Keratinocyte (primary cell): ENCODE measurements around the gene AHNAK.

ENCODE experiments used
- CTCF ChIP-seq, 3 experiments: IDR thresholded peaks in 1 of 3; conservative IDR thresholded peaks in 1 of 3; optimal IDR thresholded peaks in 1 of 3; 2 replicates in 2 of 3; 3 replicates in 1 of 3; pipeline versions ENCODE3 to v1.5.1; 2011; ENCODE audit warnings: low read length in 3 of 3, mild to moderate bottlenecking in 3 of 3, moderate library complexity in 2 of 3, control low read depth in 1 of 3, inconsistent platforms in 1 of 3; ENCODE audit not compliant: insufficient read depth in 2 of 3; ENCODE audit errors: extremely low read depth in 1 of 3
- EZH2 ChIP-seq: IDR thresholded peaks from one replicate; pipeline ENCODE4 v1.6.1; 2012; ENCODE audit warnings: inconsistent platforms, mild to moderate bottlenecking, low read length, moderate library complexity

GRCh38 chr11:62433141-62433903, 113.3 kb downstream of the AHNAK start:
- TF ChIP-seq CTCF (optimal IDR thresholded peaks at IDR 0.05 in 1 of 3, IDR thresholded peaks at IDR 0.05 in 1 of 3, conservative IDR thresholded peaks at IDR 0.05 in 1 of 3; ENCODE audit: extremely low read depth in 1 of 3, insufficient read depth in 2 of 3, low read length in 3 of 3), result no peak
- no peak for TF ChIP-seq EZH2
